ENCODE results near the gene P2RY6. TPM values are rescaled to one million over a fixed set of nuclear protein-coding genes. Genes with fewer than 3 reads are reported as not detected.

P2RY6 gene
- total RNA-seq, 1 experiment from 2014 or later = 0.15 TPM

DNA sequence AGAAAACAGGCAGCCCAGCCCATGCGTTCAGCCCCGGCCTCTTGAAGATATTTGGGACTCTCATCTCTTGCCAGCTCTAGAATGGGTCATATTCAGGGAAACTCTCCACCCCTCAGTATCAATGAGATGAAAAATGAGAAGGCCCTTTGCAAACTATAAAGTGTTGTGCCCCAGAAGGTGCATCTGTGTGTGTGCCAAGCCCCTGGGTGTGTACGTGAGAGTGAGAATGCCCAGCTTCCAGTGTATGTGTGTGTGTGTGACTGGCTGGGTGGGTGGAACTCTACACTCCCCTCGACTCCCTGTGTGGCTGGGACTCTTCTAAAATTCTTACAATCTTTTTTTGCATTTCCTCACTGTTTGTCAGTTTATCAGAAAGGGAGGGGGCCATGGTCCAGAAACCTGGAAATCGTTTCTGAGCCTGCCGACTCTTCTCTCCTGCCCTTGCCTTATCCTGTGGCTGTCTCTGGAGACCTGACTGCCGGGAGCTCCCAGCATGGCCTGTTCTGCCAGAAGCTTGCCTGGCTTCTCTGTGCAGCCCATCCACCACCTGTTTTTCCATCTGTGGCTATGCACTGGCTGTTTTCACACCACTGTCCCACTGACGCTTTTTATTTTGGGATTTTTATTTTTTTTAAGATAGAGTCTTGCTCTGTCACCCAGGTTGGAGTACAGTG is 1.2 kb downstream of the P2RY6 start:
- intact Hi-C loops (cut with micrococcal nuclease) = no loop called here
- no peak for DNase-seq (ENCODE audit: low read depth, low spot score)
- H3K36me3 ChIP-seq (ENCODE audit: control insufficient read depth in 1 of 2, insufficient read depth in 2 of 2, low read length in 2 of 2) = no peaks in the 10 kb centered on the region
- POLR2A ChIA-PET = no interaction called here
- no peaks in the 10 kb centered on the region for H3K27me3 ChIP-seq (ENCODE audit: insufficient read depth, low read length)
- no peak overlapping the region for H3K4me2 ChIP-seq (ENCODE audit: low read length)
- H2AFZ ChIP-seq (ENCODE audit: low read depth, low read length, poor library complexity, severe bottlenecking) = no peak overlapping the region
- RAD21 ChIA-PET (ENCODE audit: low non-redundant PET in 1 of 2, low total read pairs in 2 of 2, uncharacterized antibody in 2 of 2, unreplicated experiment in 2 of 2) = no interaction called here
- H3K9me2 ChIP-seq (ENCODE audit: insufficient read depth) = no peaks in the 10 kb centered on the region
- BruUV-seq (replicated peaks) = no TSS peak
- no peak for ATAC-seq
- H3K79me2 ChIP-seq (ENCODE audit: insufficient read depth, low read length) = no peaks in the 10 kb centered on the region
- TF ChIP-seq RAD21 (IDR thresholded peaks at IDR 0.05; ENCODE audit: low read depth) (no peak), ELF1 (IDR thresholded peaks at IDR 0.05; ENCODE audit: borderline replicate concordance, low read depth) (no peak), CEBPB (IDR thresholded peaks at IDR 0.05; ENCODE audit: low read depth) (no peak), TCF7L2 (IDR thresholded peaks at IDR 0.05; ENCODE audit: borderline replicate concordance, extremely low read depth, insufficient read depth, insufficient read length) (no peak), ZNF274 (IDR thresholded peaks at IDR 0.05; ENCODE audit: low read depth, low read length) (no peak), CTCF (IDR thresholded peaks at IDR 0.05 in 2 of 3, conservative IDR thresholded peaks at IDR 0.05 in 1 of 3; ENCODE audit: borderline replicate concordance in 1 of 3, insufficient read depth in 1 of 3, low read depth in 2 of 3, low read length in 2 of 3) (no peak), EZH2phosphoT487 (IDR thresholded peaks at IDR 0.05; ENCODE audit: borderline replicate concordance) (no peak), ZFX (IDR thresholded peaks at IDR 0.05) (no peak), POLR2AphosphoS5 (IDR thresholded peaks at IDR 0.05; ENCODE audit: low read depth, low read length) (no peak), YY1 (IDR thresholded peaks at IDR 0.05; ENCODE audit: extremely low read depth, insufficient replicate concordance, low read depth, low read length) (no peak), POLR2A (IDR thresholded peaks at IDR 0.05; ENCODE audit: borderline replicate concordance, extremely low read depth, insufficient read depth, insufficient read length) (no peak), EGR1 (IDR thresholded peaks at IDR 0.05; ENCODE audit: low read depth) (no peak), FOSL1 (IDR thresholded peaks at IDR 0.05; ENCODE audit: low read depth) (no peak), REST (IDR thresholded peaks at IDR 0.05; ENCODE audit: low read depth) (no peak), CBX3 (IDR thresholded peaks at IDR 0.05; ENCODE audit: low read depth) (no peak)
- TF ChIP-seq, protein P1, sequence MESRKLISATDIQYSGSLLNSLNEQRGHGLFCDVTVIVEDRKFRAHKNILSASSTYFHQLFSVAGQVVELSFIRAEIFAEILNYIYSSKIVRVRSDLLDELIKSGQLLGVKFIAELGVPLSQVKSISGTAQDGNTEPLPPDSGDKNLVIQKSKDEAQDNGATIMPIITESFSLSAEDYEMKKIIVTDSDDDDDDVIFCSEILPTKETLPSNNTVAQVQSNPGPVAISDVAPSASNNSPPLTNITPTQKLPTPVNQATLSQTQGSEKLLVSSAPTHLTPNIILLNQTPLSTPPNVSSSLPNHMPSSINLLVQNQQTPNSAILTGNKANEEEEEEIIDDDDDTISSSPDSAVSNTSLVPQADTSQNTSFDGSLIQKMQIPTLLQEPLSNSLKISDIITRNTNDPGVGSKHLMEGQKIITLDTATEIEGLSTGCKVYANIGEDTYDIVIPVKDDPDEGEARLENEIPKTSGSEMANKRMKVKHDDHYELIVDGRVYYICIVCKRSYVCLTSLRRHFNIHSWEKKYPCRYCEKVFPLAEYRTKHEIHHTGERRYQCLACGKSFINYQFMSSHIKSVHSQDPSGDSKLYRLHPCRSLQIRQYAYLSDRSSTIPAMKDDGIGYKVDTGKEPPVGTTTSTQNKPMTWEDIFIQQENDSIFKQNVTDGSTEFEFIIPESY (IDR thresholded peaks at IDR 0.05; ENCODE audit: extremely low read depth, insufficient replicate concordance, low read length) = no peak
- TF ChIP-seq, protein P2, sequence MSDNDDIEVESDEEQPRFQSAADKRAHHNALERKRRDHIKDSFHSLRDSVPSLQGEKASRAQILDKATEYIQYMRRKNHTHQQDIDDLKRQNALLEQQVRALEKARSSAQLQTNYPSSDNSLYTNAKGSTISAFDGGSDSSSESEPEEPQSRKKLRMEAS (IDR thresholded peaks at IDR 0.05) = no peak
- no peak overlapping the region for H3K27ac ChIP-seq (ENCODE audit: low read depth, low read length)
- H3K4me3 ChIP-seq (replicated peaks in 1 of 2; ENCODE audit: low read depth in 1 of 2, low read length in 2 of 2) = no peak overlapping the region
- peaks cover 2 to 9% of the 10 kb centered on the region in 2 experiments; a peak in 3 of 4 replicates for H3K4me1 ChIP-seq (ENCODE audit: control insufficient read depth in 1 of 2, insufficient read depth in 2 of 2, low read length in 2 of 2)
- no peak overlapping the region for H3K9ac ChIP-seq (ENCODE audit: low read length)
- no peaks in the 10 kb centered on the region for H3K9me3 ChIP-seq (ENCODE audit: control insufficient read depth in 1 of 2, insufficient read depth in 1 of 2, low read depth in 1 of 2, low read length in 2 of 2)
- no peaks in the 10 kb centered on the region for H4K20me1 ChIP-seq (ENCODE audit: insufficient read depth)
- CTCF ChIA-PET = no interaction called here

Measured in HCT116 (cell line).